Activated CD4-positive, alpha-beta T cell treated with anti-CD3 and anti-CD28 coated beads for 48 hours (primary cell): ENCODE data around the gene FHIT.

Source experiments
- DNase-seq: peaks from one replicate; pipeline ENCODE4 v3.0.0-alpha.2; 2020

Gene FHIT

DNA sequence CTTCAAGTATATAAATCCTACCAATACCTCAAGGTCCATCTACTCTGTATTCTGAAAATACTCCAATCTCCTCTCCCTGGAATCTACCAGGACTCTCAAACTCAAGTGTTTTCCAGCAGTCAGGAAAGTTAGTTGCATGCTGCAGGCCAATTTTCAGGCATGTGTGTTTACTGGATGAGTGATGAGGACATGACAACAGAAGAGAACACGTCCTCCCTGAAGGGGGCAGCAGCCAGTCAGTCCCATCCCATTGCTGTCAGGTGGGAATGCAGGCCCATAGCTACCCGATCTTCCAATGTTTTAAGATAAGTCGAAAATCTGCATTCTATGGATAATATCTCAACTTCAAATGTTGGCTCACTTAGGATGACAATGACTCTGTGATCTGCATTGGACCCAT is 496.2 kb downstream of the FHIT start:
- DNase-seq: no peak

GRCh38 chr3:60754617-60755016 is 496.6 kb downstream of the FHIT start:
- DNase-seq: no peak

DNA sequence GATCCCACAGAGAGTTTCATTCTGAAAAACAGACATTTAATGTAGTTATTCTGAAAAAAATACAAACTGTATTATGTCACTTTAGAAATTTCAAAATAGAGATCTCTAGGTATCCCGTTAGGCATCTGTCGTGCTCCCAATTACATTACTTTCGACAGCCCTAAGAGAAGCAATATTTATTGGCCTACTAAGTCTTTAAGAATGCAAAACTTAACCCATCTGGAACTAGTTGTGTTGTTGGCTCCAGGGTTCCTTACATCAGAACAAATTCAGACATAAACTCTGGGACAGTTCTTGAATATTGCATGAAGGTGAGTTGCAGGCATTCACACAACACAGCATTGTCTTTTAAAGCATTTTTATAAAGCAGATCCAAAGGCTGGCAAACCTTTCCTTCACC is 498.4 kb downstream of the FHIT start:
- DNase-seq: no peak

GRCh38 chr3:60746695-60747416 is 504.4 kb downstream of the FHIT start:
- DNase-seq: no peak

- no peak for DNase-seq
These were observed 505.1 kb downstream of the FHIT start for GRCh38 chr3:60746043-60746638.

GRCh38 chr3:60743631-60744164 is 507.6 kb downstream of the FHIT start:
- DNase-seq: no peak

DNA sequence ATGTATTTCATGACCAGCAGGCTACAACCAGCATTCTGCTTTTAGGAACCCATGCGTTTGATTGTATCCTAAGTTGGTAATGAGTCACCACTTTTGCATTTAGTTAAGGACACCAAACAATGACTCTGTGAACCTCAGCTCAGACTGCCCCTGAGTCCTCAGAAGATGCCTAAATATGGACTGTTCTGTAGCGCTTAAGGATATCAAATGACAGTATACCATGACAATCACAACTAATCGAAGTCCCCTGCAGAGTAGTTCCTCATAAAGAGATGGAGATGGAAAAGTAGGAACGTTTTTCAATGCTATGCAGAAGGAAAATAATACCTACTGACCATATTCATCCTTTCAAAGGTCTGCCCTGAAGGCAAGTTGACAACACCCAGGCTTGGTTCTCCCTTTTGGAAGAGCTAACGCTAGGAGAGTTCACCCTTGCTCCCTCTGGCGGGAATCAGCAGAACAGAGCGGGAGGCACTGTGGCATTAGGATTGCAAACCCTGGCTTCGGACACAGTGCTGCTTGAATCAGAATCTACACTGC is 508.6 kb downstream of the FHIT start:
- DNase-seq: no peak

GRCh38 chr3:60737633-60738399 is 513.4 kb downstream of the FHIT start:
- no peak for DNase-seq

DNA sequence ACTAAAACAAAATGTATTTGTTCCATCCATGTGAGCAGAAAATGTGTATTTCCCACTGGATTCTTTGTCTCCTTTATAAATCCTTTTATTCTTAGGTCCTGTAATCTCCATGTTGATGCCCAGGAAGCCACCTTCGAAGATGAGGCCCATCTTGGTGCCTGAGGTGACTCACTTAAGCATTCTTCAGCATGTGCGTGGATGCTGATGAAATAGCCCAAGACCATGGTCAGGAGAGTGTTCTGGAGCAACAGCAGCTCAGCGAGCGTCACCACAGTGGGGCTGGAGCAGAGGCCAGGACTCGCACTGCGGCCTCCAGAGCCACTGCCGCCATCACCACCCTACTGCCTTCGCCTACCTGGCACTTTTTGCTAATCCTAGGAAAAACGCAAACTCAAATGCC is 520.9 kb downstream of the FHIT start:
- no peak for DNase-seq

GRCh38 chr3:60729056-60729455 is 522.2 kb downstream of the FHIT start:
- no peak for DNase-seq

- DNase-seq: no peak
These were observed 523.2 kb downstream of the FHIT start for GRCh38 chr3:60728006-60728405.

DNA sequence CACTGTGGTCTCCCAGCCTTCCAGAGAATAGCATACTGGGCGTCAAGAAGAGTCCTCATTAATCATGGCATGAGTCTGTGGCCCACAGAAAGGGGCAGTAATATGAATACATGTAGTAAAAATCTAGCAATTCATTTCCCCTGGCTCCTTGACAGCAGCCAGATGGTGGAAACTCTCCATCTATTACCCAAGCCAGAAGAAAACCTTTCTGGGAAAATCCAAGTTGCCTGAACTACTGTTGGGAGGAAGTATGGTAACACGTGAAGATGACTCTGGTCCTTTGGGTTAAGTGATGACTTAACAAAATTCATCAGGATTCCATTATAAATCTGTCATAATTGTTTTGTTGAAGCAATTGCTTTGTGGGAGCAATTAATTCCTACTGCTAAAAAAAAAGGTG is 530.5 kb downstream of the FHIT start:
- no peak for DNase-seq

DNA sequence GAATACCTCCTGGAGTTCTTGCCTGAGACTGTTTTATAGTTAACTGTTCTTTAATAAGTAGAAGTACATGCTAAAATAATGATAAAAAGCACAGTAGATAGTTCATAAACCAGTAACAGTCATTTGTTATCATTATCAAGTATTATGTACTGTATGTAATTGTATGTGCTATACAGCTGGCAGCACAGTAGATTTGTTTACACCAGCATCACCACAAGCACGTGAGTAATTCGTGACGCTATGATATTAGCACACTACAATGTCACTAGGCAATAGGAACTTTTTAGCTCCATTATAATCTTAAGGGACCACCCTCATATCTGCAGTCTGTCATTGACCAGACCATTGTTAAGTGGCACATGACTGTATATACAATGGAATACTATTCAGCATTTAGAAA is 534.7 kb downstream of the FHIT start:
- no peak for DNase-seq

DNA sequence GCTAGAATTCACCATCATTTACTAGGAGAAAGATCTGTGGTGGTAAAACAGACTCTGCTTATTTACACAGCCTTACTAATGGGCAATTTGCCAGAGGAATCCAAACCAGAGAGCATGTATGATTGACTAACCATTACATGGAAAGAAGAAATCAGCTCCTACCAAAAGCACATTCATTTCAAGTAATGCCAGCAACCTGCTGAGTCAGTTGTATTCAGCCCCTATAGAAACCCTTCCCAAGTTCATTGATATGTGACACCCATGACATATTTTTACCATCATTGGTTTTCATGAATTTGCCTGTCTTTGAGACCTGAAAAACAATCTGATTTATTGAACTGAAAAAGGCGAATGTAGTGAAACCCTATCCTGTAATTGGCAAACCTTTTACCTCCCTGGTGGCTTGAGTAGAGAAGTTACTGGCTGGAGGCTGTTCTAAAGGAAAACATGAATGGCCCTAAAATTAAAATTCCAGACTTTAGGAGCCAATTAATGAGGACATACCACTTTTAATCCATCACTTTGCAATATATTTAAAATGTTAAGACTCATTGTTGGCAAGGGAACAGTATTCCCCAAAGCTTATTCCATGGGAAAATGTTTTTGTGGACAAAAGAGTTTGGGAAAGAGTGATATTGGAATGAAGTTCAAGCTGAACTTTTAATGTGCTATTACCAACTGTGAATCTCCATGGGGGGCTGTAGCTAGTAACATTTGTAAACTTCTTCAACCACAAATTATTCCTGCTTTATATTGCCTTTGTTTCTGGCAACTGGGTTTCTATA is 542.9 kb downstream of the FHIT start:
- DNase-seq: no peak

DNA sequence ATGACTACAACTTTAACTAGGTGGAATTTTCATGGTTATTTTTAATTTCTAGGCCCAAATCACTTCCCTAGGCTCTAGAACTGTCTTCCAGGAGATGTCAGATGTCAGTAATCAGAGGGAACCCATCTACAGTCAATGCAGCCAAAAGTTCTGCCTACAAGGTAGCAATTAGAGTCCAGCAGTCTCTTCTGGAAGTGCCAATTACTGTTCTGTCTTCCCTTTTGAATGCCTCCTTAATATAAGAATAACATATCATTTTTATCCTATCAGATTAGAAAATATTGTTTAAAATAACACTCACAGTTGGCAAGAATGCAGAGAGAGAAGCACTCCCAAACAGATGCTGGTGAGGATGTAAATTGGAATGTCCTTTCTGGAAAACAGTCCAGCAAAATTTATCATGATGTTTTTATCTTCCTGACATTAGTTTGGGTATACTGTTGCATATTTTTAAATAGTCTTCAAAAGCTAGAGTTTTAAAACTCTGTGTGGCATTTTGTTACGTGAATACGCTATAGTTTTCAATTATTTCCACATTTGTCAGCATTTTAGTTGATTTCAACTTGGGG is 543.7 kb downstream of the FHIT start:
- DNase-seq: no peak

DNA sequence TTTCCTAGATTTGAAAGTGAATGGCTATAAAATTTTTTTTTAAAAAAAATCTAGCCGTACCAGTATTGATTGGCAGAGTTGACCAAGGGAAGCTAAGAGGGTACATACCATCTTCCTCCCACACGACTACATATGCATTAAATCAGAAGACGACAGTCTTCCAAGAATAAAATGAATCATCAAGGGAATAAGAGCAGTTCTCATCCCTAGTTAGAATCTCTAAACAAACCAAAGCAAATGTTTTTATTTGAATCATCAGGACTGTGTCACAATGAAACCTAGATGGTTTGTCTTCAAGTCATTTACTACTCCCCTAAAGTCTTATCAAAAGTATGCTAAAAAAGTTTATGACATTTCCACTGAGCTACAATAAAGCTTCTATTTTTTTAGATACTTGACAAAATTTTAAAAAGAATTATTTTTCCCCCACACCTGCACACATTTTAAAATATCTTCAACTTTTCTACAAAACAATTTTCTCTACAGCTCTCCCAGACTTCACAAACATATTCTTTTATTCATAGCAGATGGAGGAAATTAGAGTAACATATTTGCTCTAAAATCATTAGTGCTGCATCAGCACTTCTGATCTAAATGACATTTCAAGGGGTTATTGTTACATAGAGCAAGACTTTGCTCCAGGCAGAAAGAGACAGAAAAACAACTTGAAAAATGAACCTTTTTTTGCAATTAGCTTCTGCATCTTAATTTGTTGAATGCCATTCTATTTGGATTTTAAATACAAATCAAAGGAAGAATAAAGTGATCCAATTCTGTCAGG is 547.1 kb downstream of the FHIT start:
- DNase-seq: no peak

DNA sequence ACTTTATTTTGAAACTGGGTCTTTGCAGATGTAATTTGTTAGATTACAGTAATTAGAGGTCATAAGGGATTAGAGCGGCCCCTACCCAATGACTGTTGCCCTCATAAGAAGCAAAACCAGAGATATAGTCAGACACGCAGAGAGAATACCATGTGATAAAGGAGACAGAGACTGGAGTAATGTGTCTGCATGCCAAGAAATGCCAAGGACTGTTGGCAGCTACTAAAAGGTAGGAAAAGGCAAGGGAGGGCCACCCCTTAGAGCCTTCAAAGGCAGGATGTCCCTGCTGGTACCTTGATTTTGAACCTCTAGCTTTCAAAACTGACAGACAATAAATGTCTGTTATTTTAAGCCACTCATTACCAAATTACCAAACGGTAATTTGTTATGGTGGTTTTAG is 548.2 kb downstream of the FHIT start:
- DNase-seq: no peak

DNA sequence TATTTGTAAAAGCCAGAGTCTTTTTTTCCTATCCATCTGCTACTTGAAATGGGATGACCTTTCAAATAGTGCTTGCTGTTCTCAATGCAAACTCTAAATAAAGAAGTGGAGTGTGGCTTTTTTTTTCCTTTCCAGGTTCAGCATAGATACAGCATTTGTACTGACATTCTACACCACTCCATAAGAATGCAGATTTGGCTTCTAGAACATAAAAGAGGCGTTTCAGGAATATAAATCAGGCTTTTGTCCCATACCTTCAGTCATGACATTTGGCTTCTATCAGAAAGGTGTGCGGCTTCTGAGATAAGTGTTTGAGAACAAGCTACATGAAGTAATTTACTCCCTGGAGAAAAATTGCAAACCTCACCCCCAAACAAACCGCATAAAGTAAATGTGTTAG is 553.1 kb downstream of the FHIT start:
- no peak for DNase-seq

DNA sequence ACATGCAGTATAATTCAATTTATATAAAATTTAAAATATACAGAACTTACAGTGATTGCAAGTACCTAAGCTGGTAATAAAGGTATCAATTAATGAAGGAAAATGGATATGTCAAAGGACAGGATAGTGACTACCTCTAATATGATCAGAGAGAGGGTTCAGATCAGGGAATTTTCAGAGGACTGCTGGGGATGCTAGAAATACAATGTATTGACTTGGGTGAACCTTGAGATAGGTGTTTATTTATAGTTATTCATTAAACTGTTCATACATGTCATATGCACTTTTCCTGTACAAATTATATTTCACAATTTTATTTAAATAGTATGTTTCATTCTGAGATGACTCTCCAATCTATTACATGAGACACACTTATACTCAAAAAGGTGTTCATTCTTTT is 554.1 kb downstream of the FHIT start:
- no peak for DNase-seq

- no peak for DNase-seq
These were observed 554.7 kb downstream of the FHIT start for GRCh38 chr3:60696428-60697125.

DNA sequence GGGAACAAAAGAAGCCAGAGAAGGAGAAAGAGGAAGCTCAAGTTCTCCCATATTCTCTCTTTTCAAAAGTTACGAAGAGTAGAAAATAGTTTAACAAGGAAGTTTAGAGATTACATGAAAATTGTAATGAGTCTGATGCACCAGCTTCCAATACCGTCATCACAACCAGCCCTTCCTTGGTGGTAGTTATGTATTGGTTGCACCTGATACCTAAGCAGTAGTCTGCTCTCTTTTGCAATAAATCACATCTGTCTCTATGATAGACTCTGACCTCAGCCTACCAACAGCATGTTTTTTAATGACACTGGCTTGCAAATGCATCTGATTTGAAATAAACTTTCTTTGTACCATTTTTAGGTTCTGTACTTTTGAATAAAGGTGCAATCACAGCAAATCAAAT is 575.8 kb downstream of the FHIT start:
- DNase-seq: no peak
